Vagina (tissue), 2 donors: ENCODE results near the gene CINP. TPM values are rescaled to one million over a fixed set of nuclear protein-coding genes. Genes with fewer than 3 reads are reported as not detected.
A peak's percentile ranks its signal among the peaks of the same experiment; 100 is the strongest.

Source experiments
- DNase-seq, 2 donors: peaks; one replicate each; pipeline ENCODE4 v3.0.0-alpha.2; 2017; ENCODE audit errors: extremely low spot score in 2 of 2
- H3K27ac ChIP-seq: fragments of 200-600 bp; sonication (generic); one replicate; pipeline ENCODE4 v1.5.1; 2019
- H3K27me3 ChIP-seq: fragments of 200-600 bp; sonication (generic); one replicate; pipeline ENCODE4 v1.5.1; 2019
- H3K36me3 ChIP-seq, 2 donors: fragments of 200-600 bp; sonication (generic); one replicate each; pipeline ENCODE4 v1.5.1; 2017 to 2019
- H3K4me1 ChIP-seq: fragments of 200-600 bp; sonication (generic); one replicate; pipeline ENCODE4 v1.5.1; 2019
- H3K4me3 ChIP-seq, 2 donors: fragments of 200-600 bp; sonication (generic); 1 replicate in 1 of 2; 2 replicates in 1 of 2; pipeline ENCODE4 v1.5.1; 2016 to 2019
- H3K9me3 ChIP-seq: fragments of 200-600 bp; sonication (generic); one replicate; pipeline ENCODE4 v1.5.1; 2019
- CTCF ChIP-seq, 3 experiments: fragments of 450-650 bp in 2 of 3; fragments of 200-600 bp in 1 of 3; sonication (generic) in 1 of 3; IDR thresholded peaks; one replicate each; pipeline ENCODE4 v1.5.1; 2017 to 2019; ENCODE audit warnings: antibody characterized with exemption in 3 of 3, mild to moderate bottlenecking in 2 of 3, moderate library complexity in 2 of 3
- POLR2A ChIP-seq, 2 donors: fragments of 450-650 bp; IDR thresholded peaks; one replicate each; pipeline ENCODE4 v1.6.1; 2017; ENCODE audit warnings: antibody characterized with exemption in 2 of 2, mild to moderate bottlenecking in 2 of 2, moderate library complexity in 2 of 2
- POLR2AphosphoS5 ChIP-seq, 2 donors: sonication (generic); formaldehyde crosslinking; IDR thresholded peaks; one replicate each; pipeline ENCODE4 v1.9.0; 2017; ENCODE audit warnings: antibody characterized with exemption in 2 of 2, mild to moderate bottlenecking in 2 of 2, low read depth in 1 of 2; ENCODE audit not compliant: insufficient read depth in 1 of 2
- intact Hi-C: fragments of 100-400 bp; cut with DNase I; formaldehyde crosslinking; loops from one replicate; pipeline ENCODE4 v1.15.1; 2023
- total RNA-seq: library from RNA; depleted of rRNA; stranded (reverse); fragments of >200 nt; gene quantifications from one replicate; pipeline ENCODE4 v1.2.3, GENCODE V29; 2016

Gene CINP
- total RNA-seq, 1 donor from 2014 or later = 21.9 TPM

GRCh38 chr14:102371361-102371760 is 8.7 kb upstream of the CINP start:
- H3K9me3 ChIP-seq = no peaks in the 10 kb centered on the region
- DNase-seq = no peak
- TF ChIP-seq CTCF (IDR thresholded peaks at IDR 0.05) = no peak
- no peak for TF ChIP-seq POLR2A (IDR thresholded peaks at IDR 0.05)
- TF ChIP-seq POLR2AphosphoS5 (IDR thresholded peaks at IDR 0.05; ENCODE audit: insufficient read depth in 1 of 2, low read depth in 1 of 2) = no peak
- no peaks in the 10 kb centered on the region for H3K27me3 ChIP-seq
- H3K36me3 ChIP-seq = no peaks in the 10 kb centered on the region
- H3K4me3 ChIP-seq = no peak overlapping the region
- intact Hi-C loops = no loop called here
- H3K27ac ChIP-seq = no peak overlapping the region
- no peaks in the 10 kb centered on the region for H3K4me1 ChIP-seq

GRCh38 chr14:102370305-102370809 is 7.7 kb upstream of the CINP start:
- Histone ChIP-seq H3K4me3 (no peak overlapping the region), H3K27ac (no peak overlapping the region), H3K9me3 (no peaks in the 10 kb centered on the region), H3K36me3 (no peaks in the 10 kb centered on the region), H3K27me3 (no peaks in the 10 kb centered on the region), H3K4me1 (no peaks in the 10 kb centered on the region)
- intact Hi-C loops = no loop called here
- TF ChIP-seq POLR2A (IDR thresholded peaks at IDR 0.05) (no peak), CTCF (IDR thresholded peaks at IDR 0.05) (no peak), POLR2AphosphoS5 (IDR thresholded peaks at IDR 0.05; ENCODE audit: insufficient read depth in 1 of 2, low read depth in 1 of 2) (no peak)
- no peak for DNase-seq

- H3K27ac ChIP-seq = peak overlapping the region; percentile 87
- peak overlapping the region; percentile 82 to 92 for H3K4me3 ChIP-seq
- DNase-seq = no peak
- H3K27me3 ChIP-seq = no peaks in the 10 kb centered on the region
- no peaks in the 10 kb centered on the region for H3K9me3 ChIP-seq
- intact Hi-C loops = no loop called here
- peaks cover 28% of the 10 kb centered on the region for H3K4me1 ChIP-seq
- H3K36me3 ChIP-seq = peaks cover 0 to 6% of the 10 kb centered on the region in 2 donors
- no peak for TF ChIP-seq POLR2AphosphoS5 (IDR thresholded peaks at IDR 0.05; ENCODE audit: insufficient read depth in 1 of 2, low read depth in 1 of 2)
- TF ChIP-seq POLR2A (IDR thresholded peaks at IDR 0.05) = no peak
- TF ChIP-seq CTCF (IDR thresholded peaks at IDR 0.05) = no peak
These were observed 673 bp upstream of the CINP start for GRCh38 chr14:102363182-102363943.

- TF ChIP-seq POLR2A (IDR thresholded peaks at IDR 0.05) (no peak), CTCF (IDR thresholded peaks at IDR 0.05) (no peak), POLR2AphosphoS5 (IDR thresholded peaks at IDR 0.05; ENCODE audit: insufficient read depth in 1 of 2, low read depth in 1 of 2) (no peak)
- Histone ChIP-seq H3K4me1 (peaks cover 28% of the 10 kb centered on the region), H3K9me3 (no peaks in the 10 kb centered on the region), H3K4me3 (peak overlapping the region; percentile 82 to 92), H3K27ac (peak overlapping the region; percentile 87), H3K36me3 (peaks cover 0 to 17% of the 10 kb centered on the region in 2 donors), H3K27me3 (no peaks in the 10 kb centered on the region)
- intact Hi-C loops = no loop called here
- no peak for DNase-seq
These were observed 606 bp downstream of the CINP start for GRCh38 chr14:102362084-102362483.

GRCh38 chr14:102360388-102360787 is 2.3 kb downstream of the CINP start:
- intact Hi-C loops = no loop called here
- Histone ChIP-seq H3K4me1 (peaks cover 28% of the 10 kb centered on the region), H3K4me3 (no peak overlapping the region), H3K27me3 (no peaks in the 10 kb centered on the region), H3K27ac (no peak overlapping the region), H3K9me3 (no peaks in the 10 kb centered on the region), H3K36me3 (peaks cover 0 to 30% of the 10 kb centered on the region in 2 donors)
- DNase-seq = no peak
- no peak for TF ChIP-seq POLR2AphosphoS5 (IDR thresholded peaks at IDR 0.05; ENCODE audit: insufficient read depth in 1 of 2, low read depth in 1 of 2)
- TF ChIP-seq POLR2A (IDR thresholded peaks at IDR 0.05) = no peak
- TF ChIP-seq CTCF (IDR thresholded peaks at IDR 0.05) = no peak
